ENCODE measurements around the gene ZC3H15. TPM values are rescaled to one million over a fixed set of nuclear protein-coding genes. Genes with fewer than 3 reads are reported as not detected.

ZC3H15 gene
- total and polyA plus RNA-seq, 2 experiments from 2014 or later, result 75.6 to 281 TPM

GRCh38 chr2:186440506-186440905, 45.6 kb upstream of the ZC3H15 start:
- Histone ChIP-seq H3K9me2 (ENCODE audit: insufficient read depth) (peaks cover 4% of the 10 kb centered on the region), H3K4me3 (no peak overlapping the region), H3K27me3 (ENCODE audit: insufficient read depth) (no peaks in the 10 kb centered on the region), H4K20me1 (replicated peaks; ENCODE audit: insufficient read depth) (no peaks in the 10 kb centered on the region), H3K4me2 (no peak overlapping the region), H3K79me2 (replicated peaks; ENCODE audit: insufficient read depth) (no peaks in the 10 kb centered on the region), H3K36me3 (ENCODE audit: insufficient read depth) (no peaks in the 10 kb centered on the region; the same call in 1 of the 2 replicates), H3K27ac (ENCODE audit: low read depth) (no peak overlapping the region), H3K4me1 (ENCODE audit: insufficient read depth) (peaks cover 9% of the 10 kb centered on the region; the same call in 1 of the 2 replicates), H3F3A (replicated peaks; ENCODE audit: low read depth) (no peaks in the 10 kb centered on the region), H2AFZ (no peak overlapping the region)
- no peaks in the 10 kb centered on the region for H3K4me1 Mint-ChIP-seq
- peaks cover 38% of the 10 kb centered on the region for H3K36me3 Mint-ChIP-seq (ENCODE audit: low read depth)
- no peak overlapping the region for H3K4me3 Mint-ChIP-seq
- H3K9me3 Mint-ChIP-seq, result peaks cover 31% of the 10 kb centered on the region
- TF ChIP-seq EZH2phosphoT487 (IDR thresholded peaks at IDR 0.05; ENCODE audit: unreplicated experiment) (no peak), STAT1 (IDR thresholded peaks at IDR 0.05; ENCODE audit: unreplicated experiment) (no peak), EZH2 (IDR thresholded peaks at IDR 0.05; ENCODE audit: low read depth, unreplicated experiment) (no peak), NANOG (IDR thresholded peaks at IDR 0.05; ENCODE audit: borderline replicate concordance) (no peak), CREB1 (CRISPR knock-in tag; IDR thresholded peaks at IDR 0.05; ENCODE audit: low read depth) (no peak), ZNF462 (CRISPR knock-in tag; IDR thresholded peaks at IDR 0.05) (no peak), ETS1 (IDR thresholded peaks at IDR 0.05) (no peak), ZNF331 (CRISPR knock-in tag; IDR thresholded peaks at IDR 0.05; ENCODE audit: low read depth) (no peak), ZNF114 (CRISPR knock-in tag; IDR thresholded peaks at IDR 0.05) (no peak), JUNB (IDR thresholded peaks at IDR 0.05; ENCODE audit: unreplicated experiment) (no peak)
- TF ChIP-seq, protein P1, sequence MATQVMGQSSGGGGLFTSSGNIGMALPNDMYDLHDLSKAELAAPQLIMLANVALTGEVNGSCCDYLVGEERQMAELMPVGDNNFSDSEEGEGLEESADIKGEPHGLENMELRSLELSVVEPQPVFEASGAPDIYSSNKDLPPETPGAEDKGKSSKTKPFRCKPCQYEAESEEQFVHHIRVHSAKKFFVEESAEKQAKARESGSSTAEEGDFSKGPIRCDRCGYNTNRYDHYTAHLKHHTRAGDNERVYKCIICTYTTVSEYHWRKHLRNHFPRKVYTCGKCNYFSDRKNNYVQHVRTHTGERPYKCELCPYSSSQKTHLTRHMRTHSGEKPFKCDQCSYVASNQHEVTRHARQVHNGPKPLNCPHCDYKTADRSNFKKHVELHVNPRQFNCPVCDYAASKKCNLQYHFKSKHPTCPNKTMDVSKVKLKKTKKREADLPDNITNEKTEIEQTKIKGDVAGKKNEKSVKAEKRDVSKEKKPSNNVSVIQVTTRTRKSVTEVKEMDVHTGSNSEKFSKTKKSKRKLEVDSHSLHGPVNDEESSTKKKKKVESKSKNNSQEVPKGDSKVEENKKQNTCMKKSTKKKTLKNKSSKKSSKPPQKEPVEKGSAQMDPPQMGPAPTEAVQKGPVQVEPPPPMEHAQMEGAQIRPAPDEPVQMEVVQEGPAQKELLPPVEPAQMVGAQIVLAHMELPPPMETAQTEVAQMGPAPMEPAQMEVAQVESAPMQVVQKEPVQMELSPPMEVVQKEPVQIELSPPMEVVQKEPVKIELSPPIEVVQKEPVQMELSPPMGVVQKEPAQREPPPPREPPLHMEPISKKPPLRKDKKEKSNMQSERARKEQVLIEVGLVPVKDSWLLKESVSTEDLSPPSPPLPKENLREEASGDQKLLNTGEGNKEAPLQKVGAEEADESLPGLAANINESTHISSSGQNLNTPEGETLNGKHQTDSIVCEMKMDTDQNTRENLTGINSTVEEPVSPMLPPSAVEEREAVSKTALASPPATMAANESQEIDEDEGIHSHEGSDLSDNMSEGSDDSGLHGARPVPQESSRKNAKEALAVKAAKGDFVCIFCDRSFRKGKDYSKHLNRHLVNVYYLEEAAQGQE (IDR thresholded peaks at IDR 0.05; ENCODE audit: unreplicated experiment), result no peak
- TF ChIP-seq, protein P2, sequence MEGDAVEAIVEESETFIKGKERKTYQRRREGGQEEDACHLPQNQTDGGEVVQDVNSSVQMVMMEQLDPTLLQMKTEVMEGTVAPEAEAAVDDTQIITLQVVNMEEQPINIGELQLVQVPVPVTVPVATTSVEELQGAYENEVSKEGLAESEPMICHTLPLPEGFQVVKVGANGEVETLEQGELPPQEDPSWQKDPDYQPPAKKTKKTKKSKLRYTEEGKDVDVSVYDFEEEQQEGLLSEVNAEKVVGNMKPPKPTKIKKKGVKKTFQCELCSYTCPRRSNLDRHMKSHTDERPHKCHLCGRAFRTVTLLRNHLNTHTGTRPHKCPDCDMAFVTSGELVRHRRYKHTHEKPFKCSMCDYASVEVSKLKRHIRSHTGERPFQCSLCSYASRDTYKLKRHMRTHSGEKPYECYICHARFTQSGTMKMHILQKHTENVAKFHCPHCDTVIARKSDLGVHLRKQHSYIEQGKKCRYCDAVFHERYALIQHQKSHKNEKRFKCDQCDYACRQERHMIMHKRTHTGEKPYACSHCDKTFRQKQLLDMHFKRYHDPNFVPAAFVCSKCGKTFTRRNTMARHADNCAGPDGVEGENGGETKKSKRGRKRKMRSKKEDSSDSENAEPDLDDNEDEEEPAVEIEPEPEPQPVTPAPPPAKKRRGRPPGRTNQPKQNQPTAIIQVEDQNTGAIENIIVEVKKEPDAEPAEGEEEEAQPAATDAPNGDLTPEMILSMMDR (conservative IDR thresholded peaks at IDR 0.05; ENCODE audit: low read depth in 2 of 2), result no peak
- ATAC-seq (no peak), DNase-seq (ENCODE audit: low spot score) (no peak)
- peaks cover 2% of the 10 kb centered on the region for H3K27me3 Mint-ChIP-seq (ENCODE audit: insufficient read depth, low read depth, poor library complexity)
- H3K27ac Mint-ChIP-seq, result no peak overlapping the region

Measured in GM23338 (cell line).